ENCODE data around the gene PRKCE.

Gene PRKCE

DNA sequence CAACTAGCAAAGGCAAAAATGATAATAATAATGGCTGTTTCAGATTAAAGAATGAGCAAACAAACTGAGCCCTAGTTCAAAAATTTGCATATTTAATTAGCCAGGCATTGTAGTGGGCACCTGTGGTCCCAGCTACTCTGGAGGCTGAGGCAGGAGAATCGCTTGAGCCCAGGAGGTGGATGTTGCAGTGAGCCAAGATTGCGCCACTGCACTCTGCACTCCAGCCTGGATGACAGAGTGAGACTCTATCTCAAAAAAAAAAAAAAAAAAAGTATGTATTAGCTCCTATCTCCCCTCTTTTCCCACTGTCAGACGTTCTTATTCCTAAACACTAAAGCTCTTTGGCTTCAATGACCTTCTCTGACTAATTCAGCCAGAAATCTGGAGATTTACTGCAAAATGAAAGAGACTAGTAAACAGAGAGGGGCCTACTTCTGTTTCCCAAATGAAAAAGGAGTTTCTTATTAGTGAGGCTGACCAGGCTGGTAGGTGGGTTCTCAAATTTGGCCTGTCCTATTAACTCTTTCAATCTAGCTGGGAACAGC is 36.5 kb upstream of the PRKCE start:
- Histone ChIP-seq H3K4me1 (ENCODE audit: insufficient read depth, low read length) (peaks cover 6% of the 10 kb centered on the region), H3K27me3 (ENCODE audit: insufficient read depth, low read length) (no peaks in the 10 kb centered on the region), H3K27ac (ENCODE audit: low read depth, low read length) (no peak overlapping the region), H3K9me3 (ENCODE audit: insufficient read depth, low read depth, low read length) (no peaks in the 10 kb centered on the region), H3K9ac (ENCODE audit: low read depth, low read length) (no peak overlapping the region), H3K36me3 (ENCODE audit: insufficient read depth, low read length) (no peaks in the 10 kb centered on the region), H3K4me3 (ENCODE audit: low read length) (no peak overlapping the region)
- 81% methylated on average over 3 of the region's 3 CpGs for WGBS

DNA sequence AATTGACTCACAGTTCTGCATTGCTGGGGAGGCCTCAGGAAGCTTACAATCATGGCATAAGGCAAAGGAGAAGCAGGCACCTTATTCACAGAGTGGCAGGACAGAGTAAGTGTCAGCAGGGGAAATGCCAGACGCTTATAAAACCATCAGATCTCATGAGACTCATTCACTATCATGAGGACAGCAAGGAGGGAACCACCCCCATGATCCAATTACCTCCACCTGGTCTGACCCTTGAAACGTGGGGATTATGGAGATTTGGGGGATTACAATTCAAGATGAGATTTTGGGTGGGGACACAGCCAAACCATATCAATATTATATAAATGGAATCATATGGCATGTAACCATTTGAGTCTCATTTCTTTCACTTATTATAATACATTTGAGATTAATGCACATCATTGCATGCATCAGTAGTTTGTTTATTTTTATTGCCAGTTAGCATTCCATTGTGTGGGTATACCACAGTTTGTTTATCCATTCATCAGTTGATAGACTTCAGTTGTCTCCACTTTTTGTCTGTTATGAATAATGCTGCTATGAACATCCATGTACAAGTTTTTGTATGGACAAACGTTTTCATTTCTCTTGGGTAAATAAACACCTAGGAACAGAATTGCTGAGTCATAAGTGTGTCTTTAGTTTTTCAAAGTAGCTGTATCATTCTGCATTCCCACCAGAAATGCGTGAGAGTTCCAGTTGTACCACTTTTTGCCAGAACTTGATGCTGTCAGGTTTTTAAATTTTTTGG is 34.6 kb upstream of the PRKCE start:
- H3K27me3 ChIP-seq (ENCODE audit: insufficient read depth, low read length), result no peaks in the 10 kb centered on the region
- no peaks in the 10 kb centered on the region for H3K36me3 ChIP-seq (ENCODE audit: insufficient read depth, low read length)
- no peaks in the 10 kb centered on the region for H3K4me1 ChIP-seq (ENCODE audit: insufficient read depth, low read length)
- no peak overlapping the region for H3K9ac ChIP-seq (ENCODE audit: low read depth, low read length)
- no peak overlapping the region for H3K4me3 ChIP-seq (ENCODE audit: low read length)
- H3K27ac ChIP-seq (ENCODE audit: low read depth, low read length), result no peak overlapping the region
- 85% methylated on average over 3 of the region's 4 CpGs for WGBS
- H3K9me3 ChIP-seq (ENCODE audit: insufficient read depth, low read depth, low read length), result no peaks in the 10 kb centered on the region

DNA sequence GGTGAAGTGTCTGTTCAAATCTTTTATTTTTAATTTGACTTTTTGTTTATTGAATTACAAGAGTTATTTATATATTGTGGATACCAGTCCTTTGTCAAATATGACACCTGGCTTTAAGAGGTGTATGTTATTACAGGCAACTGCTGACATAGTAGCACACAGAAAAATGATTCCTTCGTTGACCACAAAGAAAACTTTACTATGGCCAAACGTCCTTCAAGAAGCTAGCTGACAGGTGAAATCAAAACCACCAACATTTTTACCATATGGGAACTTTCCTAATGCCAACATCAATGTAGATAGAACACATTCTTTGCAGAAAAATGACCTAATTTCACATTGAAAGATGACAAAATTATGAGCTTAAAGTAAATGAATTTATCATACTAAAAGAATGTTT is 34.0 kb upstream of the PRKCE start:
- Histone ChIP-seq H3K27ac (ENCODE audit: low read depth, low read length) (no peak overlapping the region), H3K9me3 (ENCODE audit: insufficient read depth, low read depth, low read length) (no peaks in the 10 kb centered on the region), H3K36me3 (ENCODE audit: insufficient read depth, low read length) (no peaks in the 10 kb centered on the region), H3K27me3 (ENCODE audit: insufficient read depth, low read length) (no peaks in the 10 kb centered on the region), H3K4me3 (ENCODE audit: low read length) (no peak overlapping the region), H3K4me1 (ENCODE audit: insufficient read depth, low read length) (no peaks in the 10 kb centered on the region), H3K9ac (ENCODE audit: low read depth, low read length) (no peak overlapping the region)
- 91% methylated on average over 2 of the region's 2 CpGs for WGBS

DNA sequence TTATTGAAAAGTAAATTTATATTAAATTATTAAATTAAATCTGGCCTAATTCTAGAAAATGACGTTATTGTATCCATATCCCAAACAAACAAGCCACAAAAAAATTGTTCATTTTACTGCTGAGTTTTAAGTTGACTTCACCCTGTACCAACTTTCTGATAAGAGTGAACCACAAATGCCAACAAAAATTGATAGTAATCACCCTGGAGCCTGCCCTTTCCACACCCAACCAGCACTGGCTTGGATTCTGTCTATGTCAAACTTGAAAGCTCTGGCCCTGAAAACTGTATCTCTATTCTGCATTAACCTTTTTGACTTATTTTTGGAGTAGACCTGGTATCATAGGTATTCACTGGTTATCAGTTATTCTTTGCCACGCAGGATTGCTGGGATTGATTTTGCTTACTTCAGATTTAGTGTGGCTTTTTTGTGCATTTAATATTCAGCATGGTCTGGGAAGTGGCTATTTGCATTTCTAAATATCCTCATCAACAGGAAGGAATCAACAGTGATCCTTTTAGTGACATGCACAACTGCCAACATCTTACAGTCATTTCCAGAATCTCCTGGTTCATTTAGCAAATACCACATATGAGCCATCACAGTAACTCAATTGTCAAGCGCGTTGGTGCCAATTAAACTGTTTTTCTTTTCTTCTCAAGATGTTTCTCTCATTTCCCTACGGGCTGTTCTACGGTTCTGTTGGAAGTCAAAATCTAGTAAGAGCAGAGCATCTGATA is 29.0 kb upstream of the PRKCE start:
- WGBS, result 95% methylated on average over 6 of the region's 6 CpGs
- no peaks in the 10 kb centered on the region for H3K36me3 ChIP-seq (ENCODE audit: insufficient read depth, low read length)
- no peaks in the 10 kb centered on the region for H3K27me3 ChIP-seq (ENCODE audit: insufficient read depth, low read length)
- no peaks in the 10 kb centered on the region for H3K9me3 ChIP-seq (ENCODE audit: insufficient read depth, low read depth, low read length)
- no peak overlapping the region for H3K4me3 ChIP-seq (ENCODE audit: low read length)
- no peak overlapping the region for H3K27ac ChIP-seq (ENCODE audit: low read depth, low read length)
- H3K4me1 ChIP-seq (ENCODE audit: insufficient read depth, low read length), result no peaks in the 10 kb centered on the region
- no peak overlapping the region for H3K9ac ChIP-seq (ENCODE audit: low read depth, low read length)

DNA sequence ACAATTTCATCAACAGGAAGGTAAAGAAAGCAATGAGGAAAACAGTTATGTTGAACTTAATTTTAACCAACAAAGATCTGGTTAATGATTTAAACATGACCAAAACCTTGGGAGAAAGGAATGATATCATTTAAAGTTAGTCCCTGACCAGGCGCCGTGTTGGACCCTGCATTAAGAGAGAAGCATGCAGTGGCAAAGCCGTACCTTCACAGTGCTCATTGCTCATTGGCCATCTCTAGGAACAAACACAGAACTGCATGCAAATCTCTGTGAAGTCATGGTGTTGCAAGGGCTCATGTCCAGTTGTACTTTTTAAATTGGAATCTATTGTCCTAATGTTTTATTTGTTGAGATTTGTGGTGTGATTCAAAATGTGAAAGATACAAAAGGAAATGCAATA is 28.4 kb upstream of the PRKCE start:
- Histone ChIP-seq H3K27me3 (ENCODE audit: insufficient read depth, low read length) (no peaks in the 10 kb centered on the region), H3K27ac (ENCODE audit: low read depth, low read length) (no peak overlapping the region), H3K4me3 (ENCODE audit: low read length) (no peak overlapping the region), H3K36me3 (ENCODE audit: insufficient read depth, low read length) (no peaks in the 10 kb centered on the region), H3K9me3 (ENCODE audit: insufficient read depth, low read depth, low read length) (no peaks in the 10 kb centered on the region), H3K9ac (ENCODE audit: low read depth, low read length) (no peak overlapping the region), H3K4me1 (ENCODE audit: insufficient read depth, low read length) (no peaks in the 10 kb centered on the region)
- 97% methylated on average over 3 of the region's 3 CpGs for WGBS

DNA sequence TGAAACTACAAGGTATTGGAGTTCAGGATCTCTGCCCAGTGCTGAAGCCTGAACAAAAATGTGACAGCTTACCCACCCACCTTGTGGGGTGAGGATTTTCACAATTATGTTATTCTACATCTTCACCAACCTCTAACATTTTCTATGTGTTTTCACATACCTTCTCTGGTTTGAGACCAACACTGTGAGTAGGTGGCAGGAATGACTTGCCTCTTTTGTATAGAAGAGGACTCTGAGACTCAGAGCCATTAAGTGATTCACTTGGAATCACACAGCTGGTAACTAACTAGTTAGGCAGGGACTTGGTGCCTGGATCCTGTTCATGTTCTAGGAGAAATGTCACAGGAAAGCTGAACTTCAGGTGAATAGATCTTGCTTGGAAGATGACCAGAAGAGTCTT is 25.7 kb upstream of the PRKCE start:
- 0 out of 2 replicates have a peak, but pooled peaks cover 1% of the 10 kb centered on the region for H3K4me1 ChIP-seq (ENCODE audit: insufficient read depth, low read length)
- H3K27ac ChIP-seq (ENCODE audit: low read depth, low read length), result no peak overlapping the region

DNA sequence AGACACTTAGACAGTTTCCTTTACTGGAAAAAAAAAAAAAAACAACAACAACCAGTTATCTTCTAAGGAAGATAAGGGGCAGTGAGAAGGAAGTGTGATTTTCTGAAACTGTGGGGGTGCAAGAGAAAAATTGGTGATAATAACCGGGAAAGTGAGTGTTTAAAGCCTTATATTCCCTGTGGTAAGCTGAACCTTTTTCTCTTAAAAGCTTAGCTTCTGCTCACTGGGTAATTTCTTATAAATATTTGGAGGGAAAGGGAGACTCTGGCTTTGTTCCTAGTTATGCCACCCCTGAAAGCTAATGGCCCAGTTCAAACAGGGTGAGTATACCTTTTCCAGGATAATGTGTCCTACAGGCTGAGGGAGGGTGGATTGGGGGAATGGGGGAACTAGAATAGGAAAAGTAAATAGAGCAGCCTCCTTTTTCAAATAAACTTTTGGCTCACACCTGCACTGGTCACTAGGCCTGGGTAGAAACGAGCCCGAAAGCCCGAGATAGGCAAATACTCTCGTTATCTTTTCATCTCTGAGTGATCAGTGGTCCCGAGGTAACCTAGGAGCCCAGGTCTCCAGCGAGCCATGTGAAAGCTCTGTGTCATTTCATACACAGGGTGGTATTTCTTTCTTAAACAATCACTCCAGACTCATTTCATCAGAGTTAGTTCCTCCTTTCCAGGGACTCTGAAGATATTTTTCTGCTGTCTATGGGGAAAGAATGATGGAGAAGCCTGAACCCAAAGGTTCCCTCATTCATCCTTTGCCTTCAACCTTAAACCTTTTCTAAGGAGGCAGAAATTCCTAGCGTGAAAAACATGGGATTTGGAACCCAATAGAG is 24.9 kb upstream of the PRKCE start:
- 88% methylated on average over 8 of the region's 8 CpGs for WGBS
- H3K36me3 ChIP-seq (ENCODE audit: insufficient read depth, low read length), result no peaks in the 10 kb centered on the region
- H3K4me1 ChIP-seq (ENCODE audit: insufficient read depth, low read length), result peaks cover 9% of the 10 kb centered on the region
- no peak overlapping the region for H3K9ac ChIP-seq (ENCODE audit: low read depth, low read length)
- no peak overlapping the region for H3K4me3 ChIP-seq (ENCODE audit: low read length)
- H3K9me3 ChIP-seq (ENCODE audit: insufficient read depth, low read depth, low read length), result no peaks in the 10 kb centered on the region
- H3K27ac ChIP-seq (ENCODE audit: low read depth, low read length), result no peak overlapping the region
- H3K27me3 ChIP-seq (ENCODE audit: insufficient read depth, low read length), result no peaks in the 10 kb centered on the region

More for the DNA sequence above, 25.7 kb upstream of the PRKCE start:
- H3K27me3 ChIP-seq (ENCODE audit: insufficient read depth, low read length), result no peaks in the 10 kb centered on the region
- H3K9ac ChIP-seq (ENCODE audit: low read depth, low read length), result no peak overlapping the region
- H3K4me3 ChIP-seq (ENCODE audit: low read length), result no peak overlapping the region
- H3K9me3 ChIP-seq (ENCODE audit: insufficient read depth, low read depth, low read length), result no peaks in the 10 kb centered on the region
- H3K36me3 ChIP-seq (ENCODE audit: insufficient read depth, low read length), result no peaks in the 10 kb centered on the region

DNA sequence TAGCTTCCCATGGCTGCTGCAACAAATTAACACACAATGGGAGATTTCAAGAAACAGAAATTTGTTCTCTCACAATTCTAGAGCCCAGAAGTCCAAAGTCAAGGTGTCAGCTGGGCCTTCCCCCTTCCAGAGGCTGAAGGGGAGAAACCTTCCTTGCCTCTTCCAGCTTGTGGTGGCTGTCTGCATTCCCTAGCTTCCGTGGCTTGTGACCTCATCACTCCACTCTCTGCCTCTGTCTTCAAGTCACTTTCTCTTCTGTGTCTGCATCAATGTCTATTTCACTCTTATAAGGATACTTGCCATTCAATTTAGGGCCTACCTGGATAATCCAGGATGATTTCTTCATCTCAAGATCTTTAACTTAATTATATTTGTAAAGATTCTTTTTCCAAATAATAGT is 23.6 kb upstream of the PRKCE start:
- Histone ChIP-seq H3K4me3 (ENCODE audit: low read length) (no peak overlapping the region), H3K9me3 (ENCODE audit: insufficient read depth, low read depth, low read length) (no peaks in the 10 kb centered on the region), H3K27me3 (ENCODE audit: insufficient read depth, low read length) (no peaks in the 10 kb centered on the region), H3K27ac (ENCODE audit: low read depth, low read length) (no peak overlapping the region), H3K9ac (ENCODE audit: low read depth, low read length) (no peak overlapping the region), H3K36me3 (ENCODE audit: insufficient read depth, low read length) (no peaks in the 10 kb centered on the region), H3K4me1 (ENCODE audit: insufficient read depth, low read length) (peaks cover 18% of the 10 kb centered on the region)
- WGBS, result 78% methylated on average over 1 of the region's 1 CpG

DNA sequence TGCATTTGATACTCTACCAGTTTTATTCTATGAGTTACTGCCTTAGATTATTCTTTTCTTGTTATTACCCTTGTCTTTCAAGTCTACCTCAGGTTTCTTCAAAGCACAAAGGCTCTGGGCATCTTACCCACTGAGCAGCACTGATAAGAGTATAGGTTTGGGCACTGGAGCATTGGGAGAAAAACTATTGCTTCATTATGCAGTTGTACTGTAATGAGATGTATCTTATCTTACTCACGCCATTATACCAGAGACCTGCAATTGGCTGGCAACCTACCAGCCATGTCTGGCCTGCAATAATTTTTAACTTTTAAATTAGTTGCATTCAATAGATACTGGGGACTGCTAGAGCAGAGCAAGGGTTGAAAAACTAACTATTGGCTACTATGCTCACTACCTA is 21.5 kb upstream of the PRKCE start:
- Histone ChIP-seq H3K9ac (ENCODE audit: low read depth, low read length) (no peak overlapping the region), H3K27me3 (ENCODE audit: insufficient read depth, low read length) (no peaks in the 10 kb centered on the region), H3K9me3 (ENCODE audit: insufficient read depth, low read depth, low read length) (no peaks in the 10 kb centered on the region), H3K36me3 (ENCODE audit: insufficient read depth, low read length) (no peaks in the 10 kb centered on the region), H3K4me3 (ENCODE audit: low read length) (no peak overlapping the region), H3K4me1 (ENCODE audit: insufficient read depth, low read length) (peaks cover 18% of the 10 kb centered on the region), H3K27ac (ENCODE audit: low read depth, low read length) (no peak overlapping the region)
- WGBS, result 100% methylated on average over 1 of the region's 1 CpG

DNA sequence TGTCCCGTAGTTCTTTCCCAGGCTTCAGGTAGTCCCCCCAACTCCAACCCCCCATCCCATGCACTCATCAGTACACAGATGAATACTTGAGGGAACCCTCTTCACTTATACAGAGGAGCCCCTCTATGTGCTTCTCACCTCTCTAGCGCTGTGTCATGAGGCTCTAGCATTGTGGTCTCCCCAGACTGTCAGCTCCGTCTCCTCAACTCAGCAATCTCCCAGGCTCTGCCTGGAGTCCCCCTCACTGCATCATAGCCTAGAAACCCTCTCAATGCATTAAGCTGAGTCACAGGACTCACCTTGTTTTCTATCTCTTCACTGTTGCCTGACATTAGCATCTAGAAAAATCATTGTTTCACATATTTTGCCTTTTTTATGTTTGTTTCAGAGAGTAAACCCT is 20.2 kb upstream of the PRKCE start:
- Histone ChIP-seq H3K27ac (ENCODE audit: low read depth, low read length) (no peak overlapping the region), H3K4me3 (ENCODE audit: low read length) (no peak overlapping the region), H3K9ac (ENCODE audit: low read depth, low read length) (no peak overlapping the region), H3K4me1 (ENCODE audit: insufficient read depth, low read length) (peaks cover 18% of the 10 kb centered on the region), H3K27me3 (ENCODE audit: insufficient read depth, low read length) (no peaks in the 10 kb centered on the region), H3K36me3 (ENCODE audit: insufficient read depth, low read length) (no peaks in the 10 kb centered on the region), H3K9me3 (ENCODE audit: insufficient read depth, low read depth, low read length) (no peaks in the 10 kb centered on the region)
- WGBS, result 87% methylated on average over 3 of the region's 3 CpGs

DNA sequence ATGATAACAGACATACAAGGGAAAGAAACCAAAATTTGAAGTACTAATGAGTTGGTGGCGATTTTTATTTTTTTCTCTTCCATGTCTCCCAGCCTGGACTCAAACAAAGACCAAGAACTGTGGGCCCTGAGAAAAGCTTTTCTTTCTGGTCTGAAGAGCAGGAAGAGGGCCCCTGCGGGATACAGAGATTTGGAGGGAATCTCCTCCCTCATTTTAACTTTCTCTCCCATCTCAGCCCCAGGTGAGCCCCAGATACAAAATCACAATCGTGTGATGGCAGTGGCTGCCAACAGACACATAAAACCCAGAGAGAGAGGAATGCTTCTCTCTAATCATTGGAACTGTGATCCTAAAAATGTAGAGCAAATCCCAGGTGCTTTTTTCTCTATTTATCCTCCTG is 19.5 kb upstream of the PRKCE start:
- Histone ChIP-seq H3K9ac (ENCODE audit: low read depth, low read length) (peak overlapping the region; percentile 12; the same call in 1 of the 2 replicates), H3K36me3 (ENCODE audit: insufficient read depth, low read length) (no peaks in the 10 kb centered on the region), H3K9me3 (ENCODE audit: insufficient read depth, low read depth, low read length) (no peaks in the 10 kb centered on the region), H3K27me3 (ENCODE audit: insufficient read depth, low read length) (no peaks in the 10 kb centered on the region), H3K4me1 (ENCODE audit: insufficient read depth, low read length) (peaks cover 18% of the 10 kb centered on the region), H3K27ac (ENCODE audit: low read depth, low read length) (no peak overlapping the region), H3K4me3 (ENCODE audit: low read length) (no peak overlapping the region)
- 72% methylated on average over 3 of the region's 3 CpGs for WGBS

Data from HUES64 (cell line).